HUDEP-2 (cell line): ENCODE measurements around the gene ATF7.
A peak's percentile ranks its signal among the peaks of the same experiment; 100 is the strongest.

ENCODE experiments used
- DNase-seq, 76 experiments: peaks; one replicate each; lab custom pipeline; 2025; ENCODE audit not compliant: unreplicated experiment in 76 of 76; lab: John Stamatoyannopoulos, UW

Gene ATF7

DNA sequence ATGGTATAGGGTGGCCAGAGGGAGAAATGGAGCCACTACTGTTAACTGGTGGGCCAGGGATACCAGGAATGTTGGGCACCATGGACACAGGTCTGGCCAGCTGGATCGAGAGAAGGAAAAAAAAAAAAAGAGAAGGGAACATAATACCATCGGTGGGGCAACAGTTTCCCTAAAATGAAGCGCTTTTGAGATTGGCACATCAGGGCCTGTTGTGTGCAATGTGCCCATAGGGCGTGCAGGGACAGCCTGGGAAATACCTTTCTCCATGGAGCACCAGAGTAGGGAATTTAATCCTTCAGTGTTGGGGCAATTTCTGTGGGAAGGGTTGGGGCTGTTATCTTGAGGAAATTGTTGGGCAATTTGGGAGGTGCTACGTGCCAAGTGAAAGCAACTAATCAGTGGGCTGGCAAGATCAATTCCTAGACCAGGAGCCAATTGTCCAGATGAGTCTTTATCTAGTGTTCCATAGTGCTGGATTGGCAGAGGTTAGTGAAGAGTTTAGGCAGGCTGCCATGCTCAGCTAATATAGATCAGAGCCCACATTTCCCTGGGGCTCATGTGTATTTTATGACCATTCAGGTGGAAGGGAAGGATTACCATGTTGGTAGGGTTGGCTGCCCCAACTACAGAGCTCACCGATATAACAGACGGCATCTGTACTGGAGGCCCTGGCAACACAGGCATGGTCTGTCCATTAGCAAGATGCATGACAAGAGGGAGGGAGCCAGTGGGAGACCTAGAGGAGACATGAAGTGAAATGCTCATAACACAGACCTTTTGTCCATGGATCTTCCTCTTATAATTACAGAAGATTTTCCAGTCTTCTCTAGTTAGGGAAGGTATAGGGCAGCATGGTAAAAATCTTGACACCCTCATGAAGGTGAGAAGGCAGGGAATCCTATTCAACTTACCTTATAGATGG lies 93.4 kb downstream of the ATF7 start:
- no peak for DNase-seq

DNA sequence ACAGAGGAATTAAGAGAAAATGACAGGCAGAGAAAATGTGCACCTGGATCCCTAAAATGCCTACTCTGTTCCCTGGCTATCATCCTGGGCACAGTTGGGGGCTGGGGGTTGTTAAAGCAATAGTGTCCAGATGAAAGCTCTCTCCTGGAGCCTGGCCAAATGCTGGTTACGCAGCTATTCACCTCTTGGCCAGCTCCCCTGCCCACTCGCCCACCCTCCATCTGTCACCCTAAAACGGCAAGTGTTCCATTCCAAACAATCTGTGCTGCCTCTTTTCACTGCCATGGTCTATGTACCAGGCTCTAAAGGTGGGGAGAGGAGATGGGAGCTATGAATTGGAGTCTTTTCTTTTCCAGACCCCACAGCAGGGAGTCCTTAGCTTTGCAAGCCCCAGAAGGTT lies 94.2 kb downstream of the ATF7 start:
- DNase-seq: no peak

DNA sequence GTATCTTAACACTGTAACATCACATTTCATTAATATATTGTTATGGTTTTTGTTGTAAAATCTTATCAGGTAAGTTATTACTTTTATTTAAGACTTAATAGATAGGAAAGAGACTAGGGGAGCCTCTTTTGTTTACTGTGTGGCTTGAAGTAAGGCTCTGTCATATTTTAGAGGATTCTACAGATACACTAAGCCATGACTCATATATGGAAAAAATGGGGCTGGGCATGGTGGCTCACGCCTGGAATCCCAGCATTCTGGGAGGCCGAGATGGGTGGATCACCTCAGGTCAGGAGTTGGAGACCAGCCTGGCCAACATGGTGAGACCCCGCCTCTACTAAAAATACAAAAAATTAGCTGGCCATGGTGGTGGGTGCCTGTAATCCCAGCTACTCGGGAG lies 95.3 kb downstream of the ATF7 start:
- no peak for DNase-seq

DNA sequence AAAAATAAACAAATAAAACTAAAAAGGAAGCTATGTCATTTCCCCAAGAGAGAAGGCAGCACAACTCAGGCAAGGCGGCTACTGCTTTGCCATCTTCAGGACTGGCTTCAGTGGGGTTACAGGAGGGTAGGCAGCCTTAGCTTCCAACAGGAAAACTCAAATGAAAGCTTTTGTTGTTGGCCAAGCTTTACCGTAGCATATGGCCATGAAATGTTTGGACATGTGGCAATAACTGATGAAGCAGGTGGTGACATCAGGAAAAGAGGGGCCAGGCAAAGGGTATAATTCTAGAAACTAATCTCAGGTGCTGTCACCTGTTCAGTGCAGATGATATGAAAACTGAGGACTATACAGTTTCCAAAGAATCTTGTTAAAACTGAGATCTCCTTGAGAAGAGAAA lies 96.1 kb downstream of the ATF7 start:
- no peak for DNase-seq

DNA sequence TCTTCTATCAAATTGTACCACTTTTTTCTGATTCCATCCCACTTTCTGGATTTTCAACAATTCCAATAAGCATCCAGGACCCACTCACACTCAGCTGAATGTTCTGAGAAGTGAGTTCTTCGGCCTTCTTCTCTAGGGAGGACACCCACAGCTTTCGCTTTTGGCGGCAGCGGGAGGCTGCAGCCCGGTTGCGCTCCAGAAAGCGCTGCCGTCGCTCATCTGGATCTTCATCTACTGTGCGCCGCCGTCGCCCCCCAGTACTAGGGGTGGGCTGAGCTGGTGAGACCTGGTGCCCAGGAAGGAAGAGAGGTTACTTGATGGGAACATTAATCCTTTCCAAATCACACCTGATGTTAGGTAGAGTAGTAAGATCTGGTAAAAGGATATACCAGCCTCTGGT lies 101.7 kb downstream of the ATF7 start:
- DNase-seq: no peak

DNA sequence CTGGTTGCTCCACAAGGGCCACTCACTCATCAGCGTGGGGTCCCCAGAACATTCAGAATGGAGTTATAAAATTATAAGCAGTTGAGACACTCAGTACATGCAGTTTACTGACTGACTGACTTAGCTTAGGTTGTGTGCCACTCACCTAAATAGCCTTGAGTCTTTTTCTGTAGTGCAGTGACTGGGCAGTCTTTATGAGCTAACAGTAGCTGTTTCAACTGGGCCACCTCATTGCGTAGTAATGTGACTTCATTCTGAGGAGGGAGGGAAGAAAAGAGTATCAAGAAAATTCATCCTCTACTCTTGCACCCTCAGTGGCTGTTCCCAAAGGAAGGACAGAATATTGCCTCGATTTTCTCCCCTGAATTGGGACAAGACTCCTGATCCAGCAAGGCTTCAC lies 103.1 kb downstream of the ATF7 start:
- no peak for DNase-seq

DNA sequence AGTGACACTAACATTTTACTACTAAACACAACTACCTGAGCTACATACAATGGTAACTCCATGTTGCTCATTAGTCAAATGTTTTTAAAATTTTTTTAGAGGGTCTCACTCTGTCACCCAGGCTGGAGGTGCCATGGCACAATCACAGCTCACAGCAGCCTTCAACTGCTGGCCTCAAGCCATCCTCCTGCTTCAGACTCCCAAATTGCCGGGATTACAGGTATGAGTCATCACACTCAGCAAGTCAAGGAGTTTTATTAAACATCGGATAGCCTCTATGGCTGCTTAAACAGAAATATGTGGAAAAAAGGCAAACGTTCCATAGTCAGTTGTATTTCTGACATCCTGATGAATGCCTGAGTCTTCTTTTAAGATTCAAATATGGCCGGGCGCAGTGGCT lies 107.8 kb downstream of the ATF7 start:
- no peak for DNase-seq

DNA sequence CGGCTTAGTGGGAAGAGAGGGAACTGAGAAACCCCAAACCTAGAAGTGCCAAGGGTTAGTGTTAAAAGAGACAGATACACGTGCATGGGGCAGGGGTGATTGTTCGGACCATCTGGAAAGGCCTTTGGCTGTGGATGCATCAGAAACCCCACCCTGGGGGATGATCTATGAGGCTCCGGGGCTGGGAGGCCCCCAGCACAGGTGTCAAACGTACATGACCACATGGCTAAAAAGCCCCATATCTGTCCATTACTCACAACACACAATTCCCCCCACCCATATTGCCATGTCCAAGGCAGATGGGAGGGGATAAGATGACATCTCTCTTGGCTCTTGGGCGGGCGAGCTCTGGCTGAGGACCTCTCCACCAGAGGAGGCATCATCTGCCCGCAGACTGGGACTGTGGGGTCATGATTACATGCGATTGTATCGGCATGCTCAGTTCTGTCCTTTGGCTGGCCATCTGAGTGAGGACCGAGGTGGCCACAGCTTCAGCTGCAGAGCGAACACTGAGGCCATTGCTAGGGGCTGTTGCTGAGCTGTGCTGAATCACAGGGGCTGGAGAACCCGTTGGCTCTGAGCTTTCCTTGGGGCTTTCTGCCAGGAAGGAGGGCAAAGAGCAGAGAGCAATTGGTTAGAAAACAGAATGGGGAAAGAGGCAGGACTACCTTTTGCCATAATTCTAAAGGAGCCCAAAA lies 109.3 kb downstream of the ATF7 start:
- DNase-seq: no peak

DNA sequence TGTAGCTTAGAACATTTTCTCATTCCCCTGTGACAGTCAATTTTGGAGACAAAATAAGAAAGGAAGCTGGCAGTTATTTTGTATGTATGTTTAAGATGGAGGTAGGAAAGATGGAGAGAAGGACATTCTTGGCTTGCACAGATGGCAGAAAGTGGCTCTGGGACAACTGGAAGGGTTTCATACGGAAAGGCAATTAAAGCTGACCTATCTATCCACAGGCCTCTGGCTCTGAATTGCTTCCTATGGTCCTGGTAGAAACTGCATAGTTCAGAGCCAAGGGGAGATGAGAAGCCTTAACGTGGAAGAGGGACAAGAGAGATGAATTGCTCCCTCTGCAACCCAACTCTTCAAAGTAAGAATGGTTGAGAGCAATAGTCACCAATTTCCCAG lies 110.9 kb downstream of the ATF7 start:
- no peak for DNase-seq

DNA sequence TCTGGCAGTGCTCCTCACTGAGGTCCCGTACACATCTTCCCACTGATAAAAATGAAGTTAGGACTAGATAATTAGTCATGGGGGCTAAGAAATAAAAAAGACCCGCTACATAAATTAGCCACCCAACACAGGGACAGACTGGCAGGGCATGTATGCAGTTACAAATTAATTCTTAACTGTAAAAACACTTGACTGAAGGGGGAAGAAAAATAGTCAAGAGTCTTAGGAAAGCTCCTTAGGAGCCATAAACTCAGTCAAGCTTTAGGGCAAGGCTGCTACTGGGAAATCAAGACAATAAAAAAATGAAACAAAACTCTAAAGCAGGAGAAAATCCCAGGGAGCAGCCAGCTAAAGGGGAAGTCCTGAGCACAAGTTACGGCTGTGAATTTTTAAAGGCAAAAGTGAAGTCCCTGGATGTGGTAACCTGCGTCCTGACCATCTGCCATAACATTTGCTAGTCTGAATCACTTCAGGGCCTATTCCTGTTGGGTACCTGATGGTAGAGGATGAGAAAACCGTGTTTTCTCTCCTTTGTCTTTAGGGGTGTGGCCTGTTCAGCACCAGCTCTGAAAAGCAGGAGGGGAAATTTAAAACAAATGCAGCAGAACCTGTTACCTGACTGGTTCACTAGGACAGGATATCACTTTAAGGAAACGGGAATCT lies 111.4 kb downstream of the ATF7 start:
- DNase-seq: no peak

DNA sequence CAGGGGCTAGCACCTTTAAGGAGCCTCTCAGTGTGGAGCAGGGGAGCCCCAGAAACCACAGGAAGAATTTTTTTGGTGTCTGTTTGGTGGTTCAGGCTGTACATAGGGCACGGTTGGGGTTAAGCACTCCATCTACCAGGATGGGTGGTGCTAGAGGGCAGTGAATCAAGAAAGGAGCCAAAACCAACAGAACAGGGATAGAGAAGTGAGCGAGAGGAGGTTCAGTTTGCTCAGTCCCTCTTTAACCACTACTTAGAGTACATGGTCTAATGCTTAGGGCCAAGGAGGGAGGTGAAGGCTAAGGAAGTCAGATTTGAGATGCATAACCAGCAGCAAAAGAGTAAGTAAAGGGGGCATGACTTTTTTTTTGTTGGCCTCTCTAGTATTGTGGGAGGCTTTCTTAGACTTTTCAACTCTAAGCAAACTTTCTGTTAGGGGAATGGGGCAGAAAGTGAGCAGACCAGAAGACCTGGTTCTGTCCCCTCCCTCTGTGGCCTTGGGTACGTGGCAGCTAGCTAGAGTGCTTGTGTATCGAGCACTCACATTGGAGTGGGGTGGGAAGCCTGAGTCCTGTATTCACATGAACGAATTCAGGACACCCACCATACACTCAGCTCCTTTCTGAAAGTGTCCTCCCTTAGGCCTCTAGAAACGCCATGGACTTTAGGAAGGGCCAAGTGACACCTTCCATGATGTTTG lies 112.3 kb downstream of the ATF7 start:
- no peak for DNase-seq

DNA sequence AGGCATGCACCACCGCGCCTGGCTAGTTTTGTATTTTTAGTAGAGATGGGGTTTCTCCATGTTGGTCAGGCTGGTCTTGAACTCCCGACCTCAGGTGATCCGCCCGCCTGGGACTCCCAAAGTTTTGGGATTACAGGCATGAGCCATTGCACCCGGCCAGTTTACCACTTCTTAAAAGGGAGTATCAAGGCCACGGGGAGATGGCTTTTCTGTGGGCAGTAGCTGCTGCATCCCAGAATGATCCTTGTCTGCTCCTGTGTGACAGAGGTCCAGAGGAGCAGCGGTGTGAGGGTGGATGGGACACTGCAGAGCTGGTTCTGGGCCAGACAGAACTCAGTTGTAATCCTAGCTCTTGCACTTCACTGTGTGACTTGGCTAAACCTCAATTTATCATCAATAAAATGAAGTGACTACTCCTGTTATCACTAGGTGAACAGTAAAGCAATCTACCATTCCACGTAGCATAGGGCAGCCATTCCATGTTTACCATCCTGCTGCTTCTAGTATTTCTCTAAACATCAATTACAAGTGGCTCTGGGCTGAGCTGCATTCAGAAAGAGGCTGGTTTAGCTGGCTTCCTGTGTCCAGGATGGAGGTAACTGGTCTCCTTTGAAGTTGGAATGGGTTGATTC lies 115.9 kb downstream of the ATF7 start:
- DNase-seq: no peak

DNA sequence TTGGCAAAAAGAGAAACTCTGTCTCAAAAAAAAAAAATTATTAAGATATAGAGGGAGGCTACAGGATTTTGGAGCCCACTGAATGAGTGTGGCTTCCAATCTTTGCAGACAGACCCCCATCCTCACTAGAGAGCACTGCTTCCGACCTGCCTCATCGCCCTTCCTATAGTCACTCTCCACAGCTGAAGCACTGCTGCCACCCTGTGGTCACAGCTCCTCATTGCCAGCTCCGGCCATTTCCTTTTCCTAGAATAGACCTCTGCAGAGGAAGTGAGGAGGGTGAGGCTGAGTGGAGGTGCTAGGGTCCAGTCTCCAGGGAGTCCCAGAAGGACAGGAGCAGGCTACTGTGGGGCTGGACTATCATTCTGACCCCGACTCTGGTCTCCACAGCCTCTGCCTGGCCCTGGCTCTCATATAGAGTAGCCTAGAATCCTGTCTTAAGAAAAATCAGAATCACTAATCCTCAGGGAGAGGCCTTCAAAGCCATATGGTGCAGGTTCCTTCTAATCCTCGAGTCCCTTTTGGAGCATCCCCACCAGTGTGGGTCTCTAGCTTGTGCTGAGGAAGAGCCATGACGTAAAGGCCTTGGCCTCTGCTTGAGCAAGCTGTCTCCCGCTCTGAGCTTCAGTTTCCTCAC lies 117.5 kb downstream of the ATF7 start:
- peak in 71 of 76 experiments; percentile 3 to 86 (median 61) for DNase-seq

DNA sequence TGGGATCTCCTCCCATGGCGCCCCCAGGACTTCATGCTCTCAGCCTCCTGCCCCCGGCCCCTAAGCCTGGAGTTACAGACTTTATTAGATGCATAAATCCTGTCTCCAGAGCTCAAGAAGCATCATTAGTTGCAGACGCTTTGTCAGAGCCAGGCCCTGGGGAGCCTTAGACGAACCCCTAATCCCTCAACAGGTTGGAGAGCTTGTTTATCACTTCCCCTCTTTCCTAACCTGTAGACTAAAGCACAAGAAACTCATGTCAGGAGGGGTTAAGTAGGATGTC lies 118.6 kb downstream of the ATF7 start:
- DNase-seq: no peak

DNA sequence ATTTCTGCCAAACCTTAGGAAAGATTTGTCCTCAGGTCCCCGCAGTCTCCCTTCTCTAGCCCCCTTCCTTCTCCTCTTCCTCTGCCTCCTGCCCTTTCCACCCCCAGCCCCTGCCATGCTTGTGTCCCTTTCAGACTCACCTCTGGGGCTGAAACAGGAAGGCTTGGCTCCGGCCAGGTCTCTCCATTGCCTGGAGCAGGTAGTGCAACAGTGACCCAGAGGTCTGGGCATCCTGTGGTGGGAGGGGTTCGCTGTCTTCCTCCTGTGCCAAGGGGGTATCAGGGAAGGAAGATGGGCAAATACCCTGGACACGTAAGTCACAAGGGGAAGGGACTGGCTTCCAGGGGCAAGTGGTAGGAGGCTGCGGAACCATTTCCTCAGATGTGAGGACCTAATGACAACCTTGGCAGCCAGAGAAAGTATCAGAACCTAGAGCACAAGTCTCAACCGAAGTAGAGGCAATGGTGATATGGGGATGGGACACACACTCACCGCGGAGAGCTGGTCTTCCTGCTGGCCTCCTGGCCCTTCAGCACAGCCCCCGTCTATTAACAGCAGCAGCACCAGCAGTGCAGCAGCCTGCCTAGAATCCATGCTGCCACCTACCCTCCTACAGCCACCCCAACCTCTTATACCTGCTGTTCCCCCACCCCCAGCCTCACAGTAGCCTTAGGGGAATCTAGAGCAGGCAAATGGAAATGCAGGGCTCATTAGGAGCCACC lies 119.1 kb downstream of the ATF7 start, which contains the start of gene NPFF:
TSS of gene NPFF (minus strand) at position 604 of the 722 bp plus-strand sequence. CDS start at position 594, 10 bp downstream.
- no peak for DNase-seq

DNA sequence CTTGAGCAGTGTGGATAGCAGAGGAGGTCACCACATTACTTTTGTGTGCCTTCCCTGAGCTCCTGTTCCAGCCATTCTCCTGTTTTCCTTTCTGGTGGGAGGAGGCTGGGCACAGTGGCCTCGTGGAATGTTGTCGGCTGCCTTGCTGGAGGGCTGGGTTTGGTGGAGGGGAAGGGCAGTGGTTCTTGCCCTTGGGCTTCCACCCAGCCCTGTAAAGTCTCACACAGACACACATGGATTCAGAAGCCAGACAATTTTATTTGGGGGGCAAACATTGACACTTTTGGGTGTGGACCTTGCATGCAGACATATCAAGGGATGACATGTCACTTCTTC lies 119.8 kb downstream of the ATF7 start:
- no peak for DNase-seq

DNA sequence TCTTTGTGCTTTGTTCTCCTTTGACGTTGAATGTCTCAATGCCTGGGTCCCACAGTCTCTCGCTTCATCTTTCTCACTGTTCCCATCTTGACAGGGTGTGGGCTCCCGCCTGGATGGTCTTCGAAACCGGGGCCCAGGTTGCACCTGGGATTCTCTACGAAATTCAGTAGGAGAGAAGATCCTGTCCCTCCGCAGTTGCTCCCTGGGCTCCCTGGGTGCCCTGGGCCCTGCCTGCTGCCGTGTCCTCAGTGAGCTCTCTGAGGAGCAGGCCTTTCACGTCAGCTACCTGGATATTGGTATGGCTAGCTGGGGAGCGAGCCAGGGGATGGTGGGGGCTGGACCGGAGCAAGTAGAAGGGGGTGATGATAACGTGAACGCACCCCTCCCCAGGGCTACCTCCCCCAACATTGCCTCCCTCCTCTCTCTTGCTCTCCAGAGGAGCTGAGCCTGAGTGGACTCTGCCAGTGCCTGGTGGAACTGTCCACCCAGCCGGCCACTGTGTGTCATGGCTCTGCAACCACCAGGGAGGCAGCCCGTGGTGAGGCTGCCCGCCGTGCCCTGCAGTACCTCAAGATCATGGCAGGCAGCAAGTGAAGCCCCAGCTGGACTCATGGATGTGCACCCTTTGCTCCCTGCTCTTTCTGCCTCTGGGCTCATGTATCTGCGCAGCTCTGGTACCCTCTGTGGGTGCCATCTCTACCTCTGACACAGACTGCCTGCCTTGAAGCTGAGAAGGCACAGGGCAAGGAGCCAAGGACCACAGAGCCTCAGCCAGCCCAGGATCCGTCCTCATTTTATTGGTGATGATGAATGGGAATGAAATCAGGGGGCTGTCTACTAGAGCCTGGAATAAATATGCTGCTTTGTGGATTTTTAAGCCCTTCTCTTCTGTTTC lies 120.4 kb downstream of the ATF7 start:
- no peak for DNase-seq

DNA sequence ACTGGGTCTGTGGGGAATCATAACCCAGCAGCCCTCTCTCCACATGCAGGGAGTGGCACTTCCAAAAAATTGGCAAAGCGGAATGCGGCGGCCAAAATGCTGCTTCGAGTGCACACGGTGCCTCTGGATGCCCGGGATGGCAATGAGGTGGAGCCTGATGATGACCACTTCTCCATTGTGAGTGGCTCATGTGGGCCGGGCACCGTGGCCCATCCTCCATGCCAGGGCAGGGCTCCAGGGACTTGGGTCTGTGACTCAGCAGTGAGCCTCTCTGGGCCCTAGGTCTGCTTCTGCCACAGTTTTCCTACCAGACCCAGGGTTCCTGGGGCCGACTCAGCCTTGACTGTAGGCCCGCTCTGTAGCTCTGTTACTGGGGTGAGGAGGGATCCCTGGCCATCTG lies 121.1 kb downstream of the ATF7 start:
- DNase-seq: no peak
